ENCODE results near the gene RARB.

The RARB gene

GRCh38 chr3:25604107-25604805 is 176.2 kb downstream of the RARB start:
- peak; percentile 96 for DNase-seq (ENCODE audit: low read depth)

GRCh38 chr3:25610167-25610566 is 182.1 kb downstream of the RARB start:
- no peak for DNase-seq (ENCODE audit: low read depth)

- no peak for DNase-seq (ENCODE audit: low read depth)
Observed at GRCh38 chr3:25610779-25611178, 182.7 kb downstream of the RARB start.

- no peak for DNase-seq (ENCODE audit: low read depth)
Observed at GRCh38 chr3:25611193-25611592, 183.1 kb downstream of the RARB start.

GRCh38 chr3:25618028-25618427 is 190.0 kb downstream of the RARB start:
- DNase-seq (ENCODE audit: low read depth): no peak

GRCh38 chr3:25619382-25619781 is 191.3 kb downstream of the RARB start:
- DNase-seq (ENCODE audit: low read depth): no peak

GRCh38 chr3:25620493-25620892 is 192.4 kb downstream of the RARB start:
- DNase-seq (ENCODE audit: low read depth): no peak

GRCh38 chr3:25621087-25621486 is 193.0 kb downstream of the RARB start:
- no peak for DNase-seq (ENCODE audit: low read depth)

- DNase-seq (ENCODE audit: low read depth): no peak
Observed at GRCh38 chr3:25631989-25632388, 203.9 kb downstream of the RARB start.

- no peak for DNase-seq (ENCODE audit: low read depth)
Observed at GRCh38 chr3:25633919-25634318, 205.9 kb downstream of the RARB start.

- DNase-seq (ENCODE audit: low read depth): no peak
Observed at GRCh38 chr3:25635038-25635437, 207.0 kb downstream of the RARB start.

All from amniotic epithelial cell (primary cell).